Osteocyte (in vitro differentiated cells): Measurements from ENCODE around the gene LARP4B. TPM values are rescaled to one million over a fixed set of nuclear protein-coding genes. Genes with fewer than 3 reads are reported as not detected.

ENCODE experiments used
- DNase-seq: peaks from one replicate; pipeline ENCODE4 v3.0.0; 2021; ENCODE audit warnings: mixed read lengths; ENCODE audit not compliant: unreplicated experiment; ENCODE audit errors: extremely low spot score
- H3K27ac Mint-ChIP-seq: one replicate; pipeline ENCODE4 v1.8.0; 2021; ENCODE audit warnings: mild to moderate bottlenecking, mixed read lengths; ENCODE audit not compliant: unreplicated experiment
- H3K27me3 Mint-ChIP-seq: one replicate; pipeline ENCODE4 v1.8.0; 2021; ENCODE audit warnings: mixed read lengths; ENCODE audit not compliant: unreplicated experiment
- H3K36me3 Mint-ChIP-seq: one replicate; pipeline ENCODE4 v1.8.0; 2021; ENCODE audit warnings: mixed read lengths; ENCODE audit not compliant: unreplicated experiment
- H3K4me1 Mint-ChIP-seq: one replicate; pipeline ENCODE4 v1.8.0; 2021; ENCODE audit warnings: mixed read lengths; ENCODE audit not compliant: unreplicated experiment
- H3K4me3 Mint-ChIP-seq: one replicate; pipeline ENCODE4 v1.8.0; 2021; ENCODE audit warnings: mild to moderate bottlenecking, moderate library complexity, mixed read lengths; ENCODE audit not compliant: unreplicated experiment
- H3K9me3 Mint-ChIP-seq: one replicate; pipeline ENCODE4 v1.8.0; 2021; ENCODE audit warnings: mixed read lengths; ENCODE audit not compliant: unreplicated experiment
- CTCF ChIP-seq: fragments of 200-600 bp; sonication (generic); IDR thresholded peaks from 2 replicates; pipeline ENCODE4 v1.5.0; 2021; ENCODE audit warnings: antibody characterized with exemption, mild to moderate bottlenecking, moderate library complexity
- total RNA-seq: library from RNA; stranded (reverse); gene quantifications from 2 replicates; pipeline ENCODE4 v1.2.1, GENCODE V29; 2021

LARP4B gene
- total RNA-seq, 1 donor from 2014 or later = 79.6 TPM

GRCh38 chr10:822661-823367, 108.7 kb downstream of the LARP4B start:
- H3K27ac Mint-ChIP-seq = no peak overlapping the region
- TF ChIP-seq CTCF = no peak
- H3K4me1 Mint-ChIP-seq = peaks cover 19% of the 10 kb centered on the region
- no peak overlapping the region for H3K4me3 Mint-ChIP-seq
- peaks cover 45% of the 10 kb centered on the region for H3K36me3 Mint-ChIP-seq
- no peaks in the 10 kb centered on the region for H3K9me3 Mint-ChIP-seq
- H3K27me3 Mint-ChIP-seq = no peaks in the 10 kb centered on the region
- DNase-seq = peak; percentile 80

- Mint-ChIP-seq H3K27me3 (no peaks in the 10 kb centered on the region), H3K27ac (no peak overlapping the region), H3K4me1 (peaks cover 19% of the 10 kb centered on the region), H3K9me3 (no peaks in the 10 kb centered on the region), H3K4me3 (no peak overlapping the region), H3K36me3 (peaks cover 47% of the 10 kb centered on the region)
- TF ChIP-seq CTCF = no peak
- peak; percentile 76 for DNase-seq
Observed at GRCh38 chr10:822197-822596, 109.3 kb downstream of the LARP4B start.

DNA sequence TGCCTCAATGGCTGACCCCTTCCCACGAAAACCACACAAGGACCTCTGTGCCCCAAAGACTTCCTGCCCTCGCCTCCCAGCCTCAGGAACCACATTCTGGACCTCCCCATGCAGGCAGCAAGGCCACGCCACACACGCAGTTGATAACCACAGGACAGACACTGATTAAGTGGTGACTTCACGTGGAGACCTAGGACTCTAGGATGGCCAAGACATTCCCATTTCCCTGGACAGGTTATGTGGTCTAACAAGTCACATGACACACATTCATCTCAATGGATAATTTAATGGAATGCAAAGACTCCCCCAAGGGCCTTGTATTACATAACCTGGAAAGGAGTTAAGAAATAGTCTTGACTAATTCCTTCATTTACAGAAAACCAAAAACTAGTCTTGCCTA, 110.2 kb downstream of the LARP4B start:
- TF ChIP-seq CTCF = no peak
- peaks cover 19% of the 10 kb centered on the region for H3K4me1 Mint-ChIP-seq
- no peaks in the 10 kb centered on the region for H3K9me3 Mint-ChIP-seq
- H3K27ac Mint-ChIP-seq = peak overlapping the region; percentile 20
- peaks cover 53% of the 10 kb centered on the region for H3K36me3 Mint-ChIP-seq
- H3K4me3 Mint-ChIP-seq = no peak overlapping the region
- DNase-seq = no peak
- H3K27me3 Mint-ChIP-seq = no peaks in the 10 kb centered on the region

- peak; percentile 53 for DNase-seq
- peaks cover 19% of the 10 kb centered on the region for H3K4me1 Mint-ChIP-seq
- H3K27me3 Mint-ChIP-seq = no peaks in the 10 kb centered on the region
- no peak for TF ChIP-seq CTCF
- peaks cover 48% of the 10 kb centered on the region for H3K36me3 Mint-ChIP-seq
- H3K9me3 Mint-ChIP-seq = no peaks in the 10 kb centered on the region
- H3K4me3 Mint-ChIP-seq = no peak overlapping the region
- no peak overlapping the region for H3K27ac Mint-ChIP-seq
Observed at GRCh38 chr10:819816-820215, 111.7 kb downstream of the LARP4B start.

DNA sequence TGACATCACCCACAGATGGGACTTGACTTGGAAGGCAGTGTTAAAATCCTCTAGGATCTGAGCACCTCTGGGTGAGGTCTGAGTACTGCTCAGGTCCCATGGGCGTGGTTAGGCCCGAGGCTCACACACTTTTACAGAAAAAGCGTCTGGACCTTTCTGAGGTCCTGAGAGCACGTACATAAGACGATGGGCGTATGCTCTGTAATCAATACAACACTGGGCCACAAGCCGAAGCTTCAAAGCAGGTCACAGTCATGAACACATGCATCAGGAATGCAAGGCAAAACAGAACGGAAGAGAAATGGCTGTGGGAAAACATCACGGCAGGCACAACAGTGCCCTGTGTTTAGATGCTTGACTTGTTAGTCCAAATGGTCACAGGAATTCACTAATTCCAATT, 112.2 kb downstream of the LARP4B start:
- no peaks in the 10 kb centered on the region for H3K27me3 Mint-ChIP-seq
- DNase-seq = peak; percentile 54
- no peak overlapping the region for H3K4me3 Mint-ChIP-seq
- TF ChIP-seq CTCF = no peak
- H3K4me1 Mint-ChIP-seq = peaks cover 19% of the 10 kb centered on the region
- H3K9me3 Mint-ChIP-seq = no peaks in the 10 kb centered on the region
- peak overlapping the region; percentile 58 for H3K27ac Mint-ChIP-seq
- peaks cover 50% of the 10 kb centered on the region for H3K36me3 Mint-ChIP-seq
